Heart left ventricle (tissue), 16 donors: ENCODE data around the gene ARHGEF28. TPM values are rescaled to one million over a fixed set of nuclear protein-coding genes. Genes with fewer than 3 reads are reported as not detected.

Experiments
- ATAC-seq, 4 donors: fragments of 200-7000 bp; cut with Tn5 transposase; one replicate each; pipeline ENCODE4 v1.9.1; 2020 to 2022; ENCODE audit warnings: moderate library complexity in 4 of 4, mild to moderate bottlenecking in 3 of 4, moderate number of reproducible peaks in 1 of 4
- DNase-seq, 5 donors: peaks; one replicate each; pipeline ENCODE4 v3.0.0-alpha.2; 2020
- H3K27ac ChIP-seq, 12 donors: fragments of 200-600 bp; sonication (generic) in 4 of 12; one replicate each; pipeline versions ENCODE4 v1.5.0 to v1.8.0; 2016 to 2022; ENCODE audit warnings: mild to moderate bottlenecking in 2 of 12
- H3K27me3 ChIP-seq, 9 donors: fragments of 200-600 bp; sonication (generic) in 2 of 9; one replicate each; pipeline versions ENCODE4 v1.5.1 to v1.8.0; 2016 to 2022; ENCODE audit warnings: mild to moderate bottlenecking in 3 of 9
- H3K36me3 ChIP-seq, 9 donors: fragments of 200-600 bp; sonication (generic) in 2 of 9; one replicate each; pipeline versions ENCODE4 v1.5.0 to v1.8.0; 2018 to 2022; ENCODE audit warnings: mild to moderate bottlenecking in 2 of 9
- H3K4me1 ChIP-seq, 12 donors: fragments of 200-600 bp; sonication (generic) in 4 of 12; one replicate each; pipeline versions ENCODE4 v1.5.0 to v1.8.0; 2016 to 2022; ENCODE audit warnings: mild to moderate bottlenecking in 3 of 12
- H3K4me3 ChIP-seq, 12 donors: fragments of 200-600 bp; sonication (generic) in 4 of 12; one replicate each; pipeline versions ENCODE4 v1.5.0 to v1.8.0; 2017 to 2022; ENCODE audit warnings: mild to moderate bottlenecking in 9 of 12, moderate library complexity in 4 of 12
- H3K9me3 ChIP-seq, 12 donors: fragments of 200-600 bp; sonication (generic) in 4 of 12; one replicate each; pipeline versions ENCODE4 v1.5.0 to v1.8.0; 2016 to 2022; ENCODE audit warnings: mild to moderate bottlenecking in 1 of 12
- POLR2A ChIP-seq, 2 donors: fragments of 450-650 bp; IDR thresholded peaks; one replicate each; pipeline ENCODE4 v1.6.1; 2017; ENCODE audit warnings: antibody characterized with exemption in 2 of 2, mild to moderate bottlenecking in 2 of 2, moderate library complexity in 2 of 2
- WGBS, 4 donors: extraction: QIAGEN DNeasy Blood & Tissue Kit in 2 of 4; methylation state at CpG; one replicate each; pipeline versions ENCODE4 v1.1.5 to v1.1.7; 2013 to 2018; 5-methylcytosine and 5-hydroxymethylcytosine counted together
- intact Hi-C, 10 donors: fragments of 100-400 bp; cut with DNase I; formaldehyde crosslinking; loops; one replicate each; pipeline versions ENCODE4 v1.11.1 to v1.14.2; 2022
- polyA plus RNA-seq, 2 donors: library from polyadenylated mRNA; stranded (reverse); fragments of 200-250 nt; gene quantifications; one replicate each; pipeline ENCODE4 v1.2.3, GENCODE V29; 2013
- total RNA-seq, 9 donors: library from RNA; depleted of rRNA in 2 of 9; stranded (reverse); fragments of >200 nt in 2 of 9; fragmentation: NEBNext Ultra II Directional in 3 of 9; extraction: Animal tissue kit (Norgen Biotek cat#: 25700) in 3 of 9; gene quantifications; one replicate each; pipeline versions ENCODE4 v1.1.0 to v1.2.4, GENCODE V29; 2016 to 2023
- TF ChIP-seq, protein P1 (sequence below), 12 donors: fragments of 200-600 bp; sonication (generic) in 4 of 12; IDR thresholded peaks; one replicate each; pipeline versions ENCODE4 v1.5.0 to v1.8.0; 2018 to 2022; ENCODE audit warnings: antibody characterized with exemption in 12 of 12, mild to moderate bottlenecking in 5 of 12
- donor health status: ischemic (EF 13 %, LVEDD 7.1; RV severe dilation, severe dysfunction).
- donor health status: healthy with polysubstance abuse.
- donor health status: DM: no; HTN: yes; CAD: no.
- donor health status: DM: no; HTN: no; CAD: no.
- donor health status: ischemic (EF 25% LVEDD 6.9; RV normal size, moderate dysfunction).
- donor health status: ischemic (EF 25% LVEDD 5.7; RV mildly dilated, moderate dysfunction).
- donor health status: healthy.
- donor health status: DM: yes; HTN: yes; CAD: no.
- donor health status: ischemic (EF 35%, LVEDD 5.7; RV mildly dilated, moderate dysfunction).
- donor health status: nonischemic (EF 11% LVEDD 7.7; RV severe dilation, severe dysfunction).
- donor health status: DM: yes; HTN: yes; CAD: no.
- donor health status: PGD.
- donor health status: ischemic (EF 29% LVEDD 5.4; RV normal size, mild dysfunction).
- donor health status: nonischemic (EF 23%, LVEDD 6.1; RV moderate dilation, normal function).

ARHGEF28 gene
- total and polyA plus RNA-seq, 11 donors: 0.51 to 7.7 (median 1.7) TPM

DNA sequence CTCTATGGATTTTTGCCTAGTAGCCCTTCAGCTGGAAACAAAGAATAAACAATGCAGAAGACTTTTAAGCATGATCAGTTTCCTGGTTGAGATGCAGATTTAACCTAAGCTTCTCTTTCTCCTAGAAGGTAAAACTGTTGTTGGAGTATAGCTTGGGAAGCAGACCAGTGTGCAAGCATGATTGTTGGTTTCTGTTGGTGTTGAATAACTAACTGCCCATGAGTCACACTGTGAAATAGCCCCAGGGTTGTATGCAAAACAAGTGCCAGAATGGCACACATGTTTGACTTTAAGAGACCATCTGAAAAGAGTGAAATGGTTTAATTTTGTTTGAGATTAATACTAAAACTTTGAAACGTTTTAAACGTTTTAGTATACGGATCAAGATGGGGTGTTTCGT, 227.1 kb downstream of the ARHGEF28 start:
- 83 to 94% (median 88%) methylated on average over 4 of the region's 4 CpGs for WGBS, 4 donors
- Histone ChIP-seq H3K4me1 (peaks cover 0 to 23% (median 14%) of the 10 kb centered on the region in 12 donors), H3K27ac (no peak overlapping the region), H3K27me3 (no peaks in the 10 kb centered on the region), H3K4me3 (no peak overlapping the region), H3K9me3 (no peaks in the 10 kb centered on the region), H3K36me3 (no peaks in the 10 kb centered on the region)
- DNase-seq (no peak), ATAC-seq (no peak)
- TF ChIP-seq POLR2A (IDR thresholded peaks at IDR 0.05): no peak
- TF ChIP-seq, protein P1, sequence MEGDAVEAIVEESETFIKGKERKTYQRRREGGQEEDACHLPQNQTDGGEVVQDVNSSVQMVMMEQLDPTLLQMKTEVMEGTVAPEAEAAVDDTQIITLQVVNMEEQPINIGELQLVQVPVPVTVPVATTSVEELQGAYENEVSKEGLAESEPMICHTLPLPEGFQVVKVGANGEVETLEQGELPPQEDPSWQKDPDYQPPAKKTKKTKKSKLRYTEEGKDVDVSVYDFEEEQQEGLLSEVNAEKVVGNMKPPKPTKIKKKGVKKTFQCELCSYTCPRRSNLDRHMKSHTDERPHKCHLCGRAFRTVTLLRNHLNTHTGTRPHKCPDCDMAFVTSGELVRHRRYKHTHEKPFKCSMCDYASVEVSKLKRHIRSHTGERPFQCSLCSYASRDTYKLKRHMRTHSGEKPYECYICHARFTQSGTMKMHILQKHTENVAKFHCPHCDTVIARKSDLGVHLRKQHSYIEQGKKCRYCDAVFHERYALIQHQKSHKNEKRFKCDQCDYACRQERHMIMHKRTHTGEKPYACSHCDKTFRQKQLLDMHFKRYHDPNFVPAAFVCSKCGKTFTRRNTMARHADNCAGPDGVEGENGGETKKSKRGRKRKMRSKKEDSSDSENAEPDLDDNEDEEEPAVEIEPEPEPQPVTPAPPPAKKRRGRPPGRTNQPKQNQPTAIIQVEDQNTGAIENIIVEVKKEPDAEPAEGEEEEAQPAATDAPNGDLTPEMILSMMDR (IDR thresholded peaks at IDR 0.05): no peak
- intact Hi-C loops: no loop called here

DNA sequence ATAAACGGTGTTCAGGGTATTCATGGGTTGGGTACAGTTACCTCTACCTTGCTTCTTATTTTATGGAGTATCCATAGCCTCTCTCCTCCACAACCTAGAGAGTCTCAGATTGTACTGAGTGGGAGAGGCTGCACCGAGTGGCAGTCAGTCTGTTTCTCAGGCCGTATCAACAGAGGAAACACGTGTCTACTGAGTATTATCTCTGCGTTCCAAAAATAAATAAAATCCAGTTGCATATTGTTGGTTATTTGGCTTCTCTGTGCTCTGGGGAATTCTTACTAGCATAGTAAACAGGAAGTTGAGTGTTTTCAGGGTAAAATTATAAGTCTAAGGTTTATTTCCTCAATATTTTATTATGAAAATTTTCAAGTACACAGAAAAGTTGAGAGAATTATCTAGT, 231.0 kb downstream of the ARHGEF28 start:
- Histone ChIP-seq H3K36me3 (no peaks in the 10 kb centered on the region), H3K27me3 (no peaks in the 10 kb centered on the region), H3K27ac (peak overlapping the region in 5 of 12 donors; percentile 2 to 57 (median 32)), H3K9me3 (no peaks in the 10 kb centered on the region), H3K4me3 (no peak overlapping the region), H3K4me1 (peaks cover 0 to 34% (median 16%) of the 10 kb centered on the region in 12 donors)
- peak; percentile 78 to 90 (median 85) for ATAC-seq
- DNase-seq: peak in 1 of 5 donors; percentile 33
- intact Hi-C loops: no loop called here
- WGBS, 4 donors: 5 to 20% (median 13%) methylated on average over 5 of the region's 5 CpGs
- TF ChIP-seq, protein P1 (IDR thresholded peaks at IDR 0.05): no peak
- TF ChIP-seq POLR2A (IDR thresholded peaks at IDR 0.05): no peak

DNA sequence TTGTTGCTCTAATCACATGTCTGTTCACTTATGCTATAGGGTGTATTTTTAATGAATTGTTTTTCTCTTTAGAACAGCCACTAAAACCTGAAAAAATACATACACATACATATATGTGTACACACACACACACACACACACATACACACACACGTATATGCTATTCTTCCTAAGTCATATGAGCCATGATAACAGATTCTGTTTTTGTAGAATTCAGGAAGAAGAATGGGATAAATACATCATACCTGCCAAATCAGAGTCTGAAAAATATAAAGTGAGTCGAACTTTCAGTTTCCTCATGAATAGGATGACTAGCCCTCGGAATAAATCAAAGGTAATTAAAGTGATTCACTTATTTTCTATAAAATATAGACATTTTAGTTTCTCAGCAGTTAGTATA, 231.4 kb downstream of the ARHGEF28 start:
- WGBS, 4 donors: 58 to 72% (median 72%) methylated on average over 3 of the region's 3 CpGs
- no peaks in the 10 kb centered on the region for H3K9me3 ChIP-seq
- peak overlapping the region in 6 of 12 donors; percentile 2 to 57 (median 18) for H3K27ac ChIP-seq
- no peak for TF ChIP-seq POLR2A (IDR thresholded peaks at IDR 0.05)
- TF ChIP-seq, protein P1 (IDR thresholded peaks at IDR 0.05): no peak
- H3K4me1 ChIP-seq: peaks cover 0 to 39% (median 17%) of the 10 kb centered on the region in 12 donors
- H3K27me3 ChIP-seq: no peaks in the 10 kb centered on the region
- no peaks in the 10 kb centered on the region for H3K36me3 ChIP-seq
- H3K4me3 ChIP-seq: no peak overlapping the region
- DNase-seq: no peak
- intact Hi-C loops: no loop called here
- no peak for ATAC-seq

- DNase-seq (no peak), ATAC-seq (no peak)
- Histone ChIP-seq H3K4me3 (no peak overlapping the region), H3K36me3 (no peaks in the 10 kb centered on the region), H3K4me1 (peaks cover 0 to 39% (median 17%) of the 10 kb centered on the region in 12 donors), H3K27ac (peak overlapping the region in 5 of 12 donors; percentile 2 to 40 (median 15)), H3K9me3 (no peaks in the 10 kb centered on the region), H3K27me3 (no peaks in the 10 kb centered on the region)
- TF ChIP-seq POLR2A (IDR thresholded peaks at IDR 0.05): no peak
- TF ChIP-seq, protein P1 (IDR thresholded peaks at IDR 0.05): no peak
- intact Hi-C loops: no loop called here
- 77 to 82% (median 80%) methylated on average over 4 of the region's 4 CpGs for WGBS, 4 donors
These were observed 232.1 kb downstream of the ARHGEF28 start for GRCh38 chr5:73858054-73858453.
